ENCODE measurements around the gene SHISAL2A.
A peak's percentile ranks its signal among the peaks of the same experiment; 100 is the strongest.

The SHISAL2A gene

DNA sequence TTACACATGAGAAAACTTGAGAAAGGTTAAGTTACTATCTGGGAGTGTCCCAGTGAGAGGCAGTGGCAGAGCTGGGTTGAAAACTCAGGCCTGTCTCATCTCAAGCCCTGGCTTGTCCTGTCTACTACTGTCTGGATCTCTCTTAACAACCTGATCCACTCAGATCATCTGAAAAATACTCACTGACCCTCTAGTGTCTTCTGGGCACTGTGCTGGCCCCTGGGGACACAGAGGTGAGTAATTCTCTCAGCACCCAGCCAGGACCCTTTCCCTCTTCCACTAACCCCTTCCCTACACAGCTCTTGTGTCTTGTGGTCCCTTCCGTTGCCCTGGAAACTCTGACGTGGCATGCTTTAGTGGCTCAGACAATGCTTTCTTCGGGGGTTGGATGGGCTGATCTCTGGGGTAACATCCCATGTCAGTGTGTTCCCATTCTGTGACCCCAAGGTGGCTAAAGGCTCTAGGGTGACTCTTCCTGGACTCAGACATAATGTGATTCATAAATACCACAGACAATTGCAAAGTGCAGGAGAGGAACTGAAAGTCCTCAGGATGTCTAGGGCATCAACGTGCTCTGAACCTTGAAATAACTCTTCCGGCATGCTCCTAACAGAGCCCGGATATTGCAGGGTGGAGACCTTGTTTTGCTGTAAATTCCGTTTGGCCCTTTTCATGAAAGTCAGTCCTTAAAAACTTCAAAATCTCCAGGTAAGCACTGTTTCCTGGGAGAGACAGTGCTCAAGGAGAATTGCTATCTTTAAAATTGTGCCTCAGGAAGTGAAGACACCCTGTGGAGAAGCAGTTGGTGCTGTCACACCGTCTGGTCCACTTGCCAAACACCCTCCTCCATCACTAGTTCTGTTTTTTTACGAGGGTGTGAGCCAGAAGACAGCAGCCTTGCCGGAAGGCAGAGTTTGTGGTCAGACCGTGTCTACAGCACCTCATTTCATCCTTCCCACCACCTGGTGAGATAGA, 4.0 kb downstream of the SHISAL2A start:
- Mint-ChIP-seq H3K4me3 (peak overlapping the region; percentile 91), H3K9me3 (no peaks in the 10 kb centered on the region), H3K4me1 (peaks cover 82% of the 10 kb centered on the region), H3K27ac (peak overlapping the region; percentile 100), H3K36me3 (peaks cover 12% of the 10 kb centered on the region), H3K27me3 (no peaks in the 10 kb centered on the region)

DNA sequence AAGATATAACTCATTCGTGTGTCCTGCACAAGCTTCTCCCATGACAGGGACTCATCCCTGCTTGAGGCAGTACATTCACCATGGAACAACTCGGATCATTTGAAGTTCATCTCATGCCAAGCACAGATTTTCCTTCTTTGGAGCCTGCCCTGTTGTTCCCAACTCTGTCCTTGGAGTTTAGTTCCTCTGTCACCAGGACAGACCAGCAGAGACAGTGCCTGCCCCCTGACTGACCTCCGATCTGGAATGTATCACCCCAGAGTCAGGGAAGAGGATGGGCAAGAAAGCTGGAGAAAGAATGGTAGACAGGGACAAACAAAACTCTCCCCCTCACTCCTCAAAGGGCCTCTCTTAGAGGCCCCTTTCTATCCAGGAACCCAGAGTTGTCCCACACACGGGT, 5.0 kb downstream of the SHISAL2A start:
- peaks cover 14% of the 10 kb centered on the region for H3K36me3 Mint-ChIP-seq
- H3K4me1 Mint-ChIP-seq: peaks cover 82% of the 10 kb centered on the region
- H3K4me3 Mint-ChIP-seq: peak overlapping the region; percentile 19
- H3K9me3 Mint-ChIP-seq: no peaks in the 10 kb centered on the region
- H3K27ac Mint-ChIP-seq: peak overlapping the region; percentile 100
- no peaks in the 10 kb centered on the region for H3K27me3 Mint-ChIP-seq

DNA sequence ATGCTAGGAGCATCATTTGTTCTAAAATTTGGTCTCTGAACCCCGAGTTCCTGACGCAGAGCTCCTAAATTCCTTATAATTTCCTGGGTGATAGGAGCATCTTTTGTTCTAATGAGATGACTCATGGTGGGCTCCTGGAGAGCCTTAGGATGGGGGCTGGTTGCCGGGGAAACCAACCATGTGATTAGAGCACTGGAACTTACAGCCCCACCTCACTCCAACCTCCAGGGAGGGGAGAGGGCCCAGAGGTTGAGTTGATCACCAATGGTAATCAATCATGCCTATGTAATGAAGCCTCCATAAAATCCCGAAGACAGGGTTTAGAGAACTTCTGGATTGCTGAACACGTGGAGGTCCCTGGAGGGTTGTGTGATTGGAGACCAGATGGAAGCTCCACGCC, 7.7 kb downstream of the SHISAL2A start:
- Mint-ChIP-seq H3K27ac (no peak overlapping the region), H3K4me3 (no peak overlapping the region), H3K36me3 (peaks cover 19% of the 10 kb centered on the region), H3K9me3 (no peaks in the 10 kb centered on the region), H3K27me3 (no peaks in the 10 kb centered on the region), H3K4me1 (peaks cover 64% of the 10 kb centered on the region)

DNA sequence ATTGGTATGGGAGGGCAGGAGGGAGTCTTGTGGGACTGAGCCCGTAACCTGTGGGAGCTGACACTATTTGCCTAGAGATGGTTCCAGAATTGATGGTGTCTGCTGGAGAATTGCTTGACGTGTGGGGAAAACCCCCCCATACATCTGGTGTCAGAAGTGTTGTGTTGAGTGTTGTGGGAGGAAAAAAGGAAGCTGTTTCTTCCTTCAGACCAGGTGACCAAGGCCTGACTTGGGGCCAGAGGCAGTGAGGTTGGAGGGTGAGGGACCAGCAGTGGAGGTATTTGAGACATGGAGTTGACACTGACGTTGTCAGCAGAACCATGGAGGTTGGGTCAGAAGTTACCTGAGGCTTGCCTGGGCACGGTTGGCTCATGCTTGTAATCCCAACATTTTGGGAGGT, 8.3 kb downstream of the SHISAL2A start:
- peak overlapping the region; percentile 69 for H3K27ac Mint-ChIP-seq
- peaks cover 19% of the 10 kb centered on the region for H3K36me3 Mint-ChIP-seq
- H3K9me3 Mint-ChIP-seq: no peaks in the 10 kb centered on the region
- no peaks in the 10 kb centered on the region for H3K27me3 Mint-ChIP-seq
- H3K4me3 Mint-ChIP-seq: no peak overlapping the region
- peaks cover 60% of the 10 kb centered on the region for H3K4me1 Mint-ChIP-seq

DNA sequence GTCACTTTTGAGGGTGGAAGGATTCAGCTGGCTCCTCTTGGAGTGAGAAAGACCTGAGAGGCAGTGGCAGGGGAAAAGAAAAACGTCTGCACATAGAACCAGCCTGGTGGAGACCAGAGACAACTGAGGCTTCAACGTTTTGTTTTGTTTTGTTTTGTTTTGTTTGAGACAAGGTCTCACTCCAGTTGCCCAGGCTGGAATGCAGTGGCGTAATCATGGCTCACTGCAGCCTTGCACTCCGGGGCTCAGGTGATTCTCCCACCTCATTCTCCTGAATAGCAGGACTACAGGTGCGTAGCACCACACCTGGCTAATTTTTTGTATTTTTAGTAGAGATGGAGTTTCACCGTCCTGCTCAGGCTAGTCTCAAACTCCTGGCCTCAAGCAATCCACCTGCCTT, 12.3 kb downstream of the SHISAL2A start:
- H3K9me3 Mint-ChIP-seq: no peaks in the 10 kb centered on the region
- H3K36me3 Mint-ChIP-seq: peaks cover 24% of the 10 kb centered on the region
- no peaks in the 10 kb centered on the region for H3K27me3 Mint-ChIP-seq
- H3K4me1 Mint-ChIP-seq: peaks cover 32% of the 10 kb centered on the region
- no peak overlapping the region for H3K4me3 Mint-ChIP-seq
- H3K27ac Mint-ChIP-seq: no peak overlapping the region

DNA sequence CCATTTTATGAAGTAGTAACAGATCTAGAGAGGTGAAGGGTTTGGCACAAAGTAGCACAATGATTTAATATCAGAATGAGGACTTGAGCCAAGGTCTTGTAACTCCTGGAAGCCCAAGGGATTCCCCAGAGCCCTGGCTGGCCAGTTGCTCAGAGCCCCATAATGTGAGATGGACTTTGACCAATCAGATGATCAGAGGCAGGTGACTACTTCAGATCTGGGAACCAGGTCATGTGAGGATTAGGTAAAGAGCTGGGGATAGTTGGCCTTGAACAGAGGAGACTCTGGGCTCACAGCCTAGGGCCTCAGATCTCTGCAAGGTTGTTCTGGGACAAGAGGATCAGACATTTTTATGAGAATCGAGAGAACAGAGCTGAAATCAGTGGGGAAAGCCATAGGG, 18.9 kb downstream of the SHISAL2A start:
- Mint-ChIP-seq H3K27me3 (no peaks in the 10 kb centered on the region), H3K27ac (peak overlapping the region; percentile 65), H3K4me3 (no peak overlapping the region), H3K4me1 (peaks cover 37% of the 10 kb centered on the region), H3K36me3 (peaks cover 21% of the 10 kb centered on the region), H3K9me3 (no peaks in the 10 kb centered on the region)

DNA sequence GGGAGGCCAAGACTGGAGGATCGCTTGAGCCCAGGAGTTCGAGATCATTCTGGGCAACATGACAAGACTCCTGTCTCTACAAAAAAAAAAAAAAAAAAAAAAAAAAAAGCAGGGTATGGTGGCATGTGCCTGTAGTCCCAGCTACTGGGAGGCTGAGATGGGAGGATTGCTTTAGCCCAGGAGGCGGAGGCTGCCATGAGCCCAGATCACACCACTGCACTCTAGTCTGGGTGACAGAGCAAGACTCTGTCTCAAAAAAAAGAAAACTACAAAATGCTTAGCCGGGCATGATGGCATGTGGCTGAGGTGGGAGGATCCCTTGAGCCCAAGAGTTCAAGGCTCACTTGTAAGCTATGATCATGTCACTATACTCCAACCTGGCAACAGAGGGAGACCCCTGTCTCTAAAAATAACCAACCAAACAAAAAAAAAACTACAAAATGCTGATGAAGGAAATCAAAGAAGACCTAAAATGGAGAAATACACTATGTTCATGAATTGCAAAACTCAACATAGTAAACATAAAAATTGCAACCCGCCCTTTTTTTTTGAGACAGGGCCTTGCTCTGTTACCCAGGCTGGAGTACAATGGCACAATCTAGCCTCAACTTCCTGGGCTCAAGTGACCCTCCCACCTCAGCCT, 20.4 kb downstream of the SHISAL2A start:
- peaks cover 16% of the 10 kb centered on the region for H3K36me3 Mint-ChIP-seq
- no peaks in the 10 kb centered on the region for H3K27me3 Mint-ChIP-seq
- H3K4me3 Mint-ChIP-seq: no peak overlapping the region
- H3K27ac Mint-ChIP-seq: peak overlapping the region; percentile 10
- no peaks in the 10 kb centered on the region for H3K9me3 Mint-ChIP-seq
- H3K4me1 Mint-ChIP-seq: peaks cover 33% of the 10 kb centered on the region

DNA sequence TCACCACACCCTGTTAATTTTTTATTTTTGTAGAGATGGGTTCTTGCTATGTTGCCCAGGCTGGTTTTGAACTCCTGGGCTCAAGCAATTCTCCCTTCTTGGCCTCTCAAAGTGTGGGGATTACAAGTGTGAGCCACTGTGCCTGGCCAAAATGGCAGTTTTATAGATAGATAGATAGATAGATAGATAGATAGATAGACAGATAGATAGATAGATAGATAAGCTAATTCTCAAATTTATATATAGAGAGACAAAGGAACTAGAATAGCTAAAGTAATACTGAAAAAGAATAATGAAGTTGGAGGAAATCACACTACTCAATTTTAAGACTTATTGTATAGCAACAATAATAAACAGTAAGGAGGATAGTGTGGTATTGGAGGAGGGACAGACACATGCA, 21.1 kb downstream of the SHISAL2A start:
- Mint-ChIP-seq H3K4me3 (no peak overlapping the region), H3K27me3 (no peaks in the 10 kb centered on the region), H3K9me3 (no peaks in the 10 kb centered on the region), H3K4me1 (peaks cover 40% of the 10 kb centered on the region), H3K27ac (peak overlapping the region; percentile 73), H3K36me3 (peaks cover 11% of the 10 kb centered on the region)

DNA sequence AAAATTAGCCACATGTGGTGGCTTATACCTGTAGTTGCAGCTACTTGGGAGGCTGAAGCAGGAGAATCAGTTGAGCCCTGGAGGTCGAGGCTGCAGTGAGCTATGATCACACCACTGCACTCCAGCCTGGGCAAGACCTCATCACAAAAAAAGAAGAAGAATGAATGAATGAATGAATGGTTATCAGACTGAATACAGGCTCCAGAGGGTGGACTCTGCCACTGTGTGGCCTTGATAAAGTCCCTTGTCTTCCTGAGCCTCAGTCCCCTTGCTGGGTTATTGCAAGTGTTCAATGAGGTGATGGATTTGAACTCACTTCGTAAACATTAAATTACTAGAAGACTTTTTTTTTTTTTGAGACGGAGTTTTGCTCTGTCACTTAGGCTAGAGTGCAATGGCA, 24.7 kb downstream of the SHISAL2A start:
- H3K4me3 Mint-ChIP-seq: no peak overlapping the region
- peaks cover 15% of the 10 kb centered on the region for H3K36me3 Mint-ChIP-seq
- H3K4me1 Mint-ChIP-seq: peaks cover 38% of the 10 kb centered on the region
- H3K27ac Mint-ChIP-seq: no peak overlapping the region
- H3K27me3 Mint-ChIP-seq: no peaks in the 10 kb centered on the region
- H3K9me3 Mint-ChIP-seq: no peaks in the 10 kb centered on the region

- peaks cover 34% of the 10 kb centered on the region for H3K4me1 Mint-ChIP-seq
- no peak overlapping the region for H3K4me3 Mint-ChIP-seq
- no peaks in the 10 kb centered on the region for H3K27me3 Mint-ChIP-seq
- peak overlapping the region; percentile 82 for H3K27ac Mint-ChIP-seq
- no peaks in the 10 kb centered on the region for H3K9me3 Mint-ChIP-seq
- H3K36me3 Mint-ChIP-seq: peaks cover 14% of the 10 kb centered on the region
Observed at GRCh38 chr1:52658795-52659194, 25.8 kb downstream of the SHISAL2A start.

GRCh38 chr1:52659356-52659755, 26.4 kb downstream of the SHISAL2A start:
- H3K9me3 Mint-ChIP-seq: no peaks in the 10 kb centered on the region
- peaks cover 30% of the 10 kb centered on the region for H3K4me1 Mint-ChIP-seq
- H3K4me3 Mint-ChIP-seq: peak overlapping the region; percentile 8
- no peaks in the 10 kb centered on the region for H3K27me3 Mint-ChIP-seq
- peak overlapping the region; percentile 82 for H3K27ac Mint-ChIP-seq
- H3K36me3 Mint-ChIP-seq: peaks cover 11% of the 10 kb centered on the region

DNA sequence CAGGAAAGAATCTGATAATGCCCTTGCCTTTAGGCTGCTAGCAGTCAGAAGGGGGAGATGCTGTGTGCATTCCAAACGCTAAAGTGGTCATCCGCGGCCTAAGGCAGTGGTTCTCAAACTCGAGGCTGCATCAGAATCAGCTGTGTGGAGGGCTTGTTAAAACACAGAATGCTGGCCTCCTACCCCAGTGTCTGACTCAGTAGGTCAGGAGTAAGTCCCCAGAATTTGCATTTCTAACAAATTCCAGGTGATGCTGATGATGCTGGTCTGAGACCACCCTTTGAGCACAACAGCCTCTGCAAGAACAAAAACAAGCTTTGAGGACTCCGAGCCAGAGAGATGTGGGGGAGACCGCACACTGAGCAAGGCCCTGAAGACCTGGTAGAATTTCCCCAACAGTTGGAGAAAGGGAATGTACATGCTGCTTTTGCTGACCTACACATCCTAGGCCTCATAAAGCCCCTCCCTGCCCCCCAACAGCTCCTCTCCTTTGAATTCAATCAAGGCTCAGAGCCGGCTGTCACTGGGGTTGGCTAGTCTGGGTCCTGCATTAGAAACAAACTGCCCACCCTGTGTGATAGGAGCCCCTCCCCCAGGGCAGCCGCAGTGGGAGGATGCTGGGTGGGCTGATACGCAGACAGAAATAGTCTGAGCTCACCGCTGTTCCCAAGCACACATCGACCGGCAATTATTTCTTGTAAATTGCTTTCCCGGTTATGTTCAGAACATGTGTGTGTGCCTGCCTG, 27.1 kb downstream of the SHISAL2A start:
- H3K27me3 Mint-ChIP-seq: no peaks in the 10 kb centered on the region
- peaks cover 11% of the 10 kb centered on the region for H3K36me3 Mint-ChIP-seq
- peak overlapping the region; percentile 82 for H3K27ac Mint-ChIP-seq
- peak overlapping the region; percentile 8 for H3K4me3 Mint-ChIP-seq
- no peaks in the 10 kb centered on the region for H3K9me3 Mint-ChIP-seq
- H3K4me1 Mint-ChIP-seq: peaks cover 28% of the 10 kb centered on the region

DNA sequence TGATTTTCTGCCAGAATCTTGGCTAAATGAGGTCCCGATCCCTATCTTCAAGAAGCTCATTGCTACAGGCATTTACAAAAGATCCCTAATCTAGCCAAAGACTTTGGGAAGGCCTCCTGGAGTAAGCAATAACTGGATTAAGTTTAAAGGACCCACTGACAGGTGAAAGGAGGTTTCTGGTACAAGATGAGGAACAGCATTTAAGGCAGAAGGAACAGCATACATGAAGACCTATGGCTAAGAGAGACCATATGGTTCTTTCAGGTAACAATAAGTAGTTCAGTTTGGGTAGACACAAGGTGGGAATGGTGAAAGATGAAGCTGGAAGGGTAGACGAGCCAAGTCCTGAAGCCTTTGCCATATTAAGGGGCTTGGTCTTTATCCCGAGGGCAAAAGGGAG, 27.8 kb downstream of the SHISAL2A start:
- Mint-ChIP-seq H3K36me3 (peaks cover 9% of the 10 kb centered on the region), H3K4me1 (peaks cover 24% of the 10 kb centered on the region), H3K27me3 (no peaks in the 10 kb centered on the region), H3K27ac (peak overlapping the region; percentile 81), H3K9me3 (no peaks in the 10 kb centered on the region), H3K4me3 (no peak overlapping the region)

- H3K4me1 Mint-ChIP-seq: peaks cover 19% of the 10 kb centered on the region
- H3K27me3 Mint-ChIP-seq: no peaks in the 10 kb centered on the region
- H3K9me3 Mint-ChIP-seq: no peaks in the 10 kb centered on the region
- no peak overlapping the region for H3K4me3 Mint-ChIP-seq
- H3K27ac Mint-ChIP-seq: peak overlapping the region; percentile 55
- H3K36me3 Mint-ChIP-seq: peaks cover 6% of the 10 kb centered on the region
Observed at GRCh38 chr1:52662645-52663313, 29.8 kb downstream of the SHISAL2A start.

- no peaks in the 10 kb centered on the region for H3K27me3 Mint-ChIP-seq
- no peak overlapping the region for H3K27ac Mint-ChIP-seq
- no peaks in the 10 kb centered on the region for H3K9me3 Mint-ChIP-seq
- peaks cover 6% of the 10 kb centered on the region for H3K36me3 Mint-ChIP-seq
- H3K4me1 Mint-ChIP-seq: peaks cover 14% of the 10 kb centered on the region
- no peak overlapping the region for H3K4me3 Mint-ChIP-seq
Observed at GRCh38 chr1:52663716-52664115, 30.7 kb downstream of the SHISAL2A start.
